ENCODE results near the gene RNF157.

GRCh38 chr17:76280650-76281049 is 40.4 kb upstream of the RNF157 start:
- TF ChIP-seq POLR2A (IDR thresholded peaks at IDR 0.05; ENCODE audit: low read depth, low read length) = no peak
- TF ChIP-seq POLR2AphosphoS5 (IDR thresholded peaks at IDR 0.05; ENCODE audit: low read depth, low read length) = no peak
- no peak for TF ChIP-seq TAF1 (IDR thresholded peaks at IDR 0.05; ENCODE audit: borderline replicate concordance, low read depth, low read length)
